Esophagus muscularis mucosa (tissue), 4 donors: ENCODE data around the gene FRMD4A. TPM values are rescaled to one million over a fixed set of nuclear protein-coding genes. Genes with fewer than 3 reads are reported as not detected.
A peak's percentile ranks its signal among the peaks of the same experiment; 100 is the strongest.

ENCODE experiments used
- DNase-seq: peaks from one replicate; pipeline ENCODE4 v3.0.0-alpha.2; 2017; ENCODE audit errors: extremely low spot score
- H3K27ac ChIP-seq, 4 donors: fragments of 200-600 bp; sonication (generic); replicated peaks in 1 of 4; 1 replicate in 3 of 4; 2 replicates in 1 of 4; pipeline ENCODE4 v1.5.1; 2016 to 2019; ENCODE audit warnings: mild to moderate bottlenecking in 1 of 4
- H3K27me3 ChIP-seq, 4 donors: fragments of 200-600 bp; sonication (generic); one replicate each; pipeline versions ENCODE4 v1.5.1 to v1.6.0; 2016 to 2019
- H3K36me3 ChIP-seq, 4 donors: fragments of 200-600 bp; sonication (generic); one replicate each; pipeline ENCODE4 v1.5.1; 2016 to 2019
- H3K4me1 ChIP-seq, 4 donors: fragments of 200-600 bp; sonication (generic); one replicate each; pipeline ENCODE4 v1.5.1; 2016 to 2019
- H3K4me3 ChIP-seq, 4 donors: fragments of 200-600 bp; sonication (generic); 1 replicate in 2 of 4; 2 replicates in 2 of 4; pipeline ENCODE4 v1.5.1; 2016 to 2019; ENCODE audit warnings: mild to moderate bottlenecking in 4 of 4, moderate library complexity in 1 of 4
- H3K9me3 ChIP-seq, 4 donors: fragments of 200-600 bp; sonication (generic); 1 replicate in 3 of 4; 2 replicates in 1 of 4; pipeline ENCODE4 v1.5.1; 2016 to 2019
- EP300 ChIP-seq: sonication (generic); formaldehyde crosslinking; IDR thresholded peaks from one replicate; pipeline ENCODE4 v1.6.1; 2017; ENCODE audit warnings: antibody characterized with exemption
- POLR2A ChIP-seq: fragments of 450-650 bp; IDR thresholded peaks from one replicate; pipeline ENCODE4 v1.6.1; 2017; ENCODE audit warnings: antibody characterized with exemption, moderate library complexity, mild to moderate bottlenecking, low read depth
- POLR2AphosphoS5 ChIP-seq, 2 donors: sonication (generic); formaldehyde crosslinking; IDR thresholded peaks; one replicate each; pipeline ENCODE4 v1.6.1; 2017; ENCODE audit warnings: antibody characterized with exemption in 2 of 2
- WGBS: methylation state at CpG from one replicate; pipeline ENCODE4 v1.1.5; 2018; 5-methylcytosine and 5-hydroxymethylcytosine counted together
- intact Hi-C: fragments of 100-400 bp; cut with DNase I; formaldehyde crosslinking; loops from one replicate; pipeline ENCODE4 v1.15.1; 2023
- total RNA-seq, 4 donors: library from RNA; depleted of rRNA; stranded (reverse); fragments of >200 nt; gene quantifications; one replicate each; pipeline versions ENCODE4 v1.1.0 to v1.2.1, GENCODE V29; 2016
- TF ChIP-seq, protein P1 (sequence below), 3 experiments: fragments of 200-600 bp in 2 of 3; fragments of 450-650 bp in 1 of 3; sonication (generic) in 2 of 3; IDR thresholded peaks; one replicate each; pipeline ENCODE4 v1.5.1; 2017 to 2019; ENCODE audit warnings: antibody characterized with exemption in 3 of 3, mild to moderate bottlenecking in 2 of 3, moderate library complexity in 1 of 3

FRMD4A gene
- total RNA-seq, 4 donors from 2014 or later, result 17.0 to 28.8 (median 21.8) TPM

DNA sequence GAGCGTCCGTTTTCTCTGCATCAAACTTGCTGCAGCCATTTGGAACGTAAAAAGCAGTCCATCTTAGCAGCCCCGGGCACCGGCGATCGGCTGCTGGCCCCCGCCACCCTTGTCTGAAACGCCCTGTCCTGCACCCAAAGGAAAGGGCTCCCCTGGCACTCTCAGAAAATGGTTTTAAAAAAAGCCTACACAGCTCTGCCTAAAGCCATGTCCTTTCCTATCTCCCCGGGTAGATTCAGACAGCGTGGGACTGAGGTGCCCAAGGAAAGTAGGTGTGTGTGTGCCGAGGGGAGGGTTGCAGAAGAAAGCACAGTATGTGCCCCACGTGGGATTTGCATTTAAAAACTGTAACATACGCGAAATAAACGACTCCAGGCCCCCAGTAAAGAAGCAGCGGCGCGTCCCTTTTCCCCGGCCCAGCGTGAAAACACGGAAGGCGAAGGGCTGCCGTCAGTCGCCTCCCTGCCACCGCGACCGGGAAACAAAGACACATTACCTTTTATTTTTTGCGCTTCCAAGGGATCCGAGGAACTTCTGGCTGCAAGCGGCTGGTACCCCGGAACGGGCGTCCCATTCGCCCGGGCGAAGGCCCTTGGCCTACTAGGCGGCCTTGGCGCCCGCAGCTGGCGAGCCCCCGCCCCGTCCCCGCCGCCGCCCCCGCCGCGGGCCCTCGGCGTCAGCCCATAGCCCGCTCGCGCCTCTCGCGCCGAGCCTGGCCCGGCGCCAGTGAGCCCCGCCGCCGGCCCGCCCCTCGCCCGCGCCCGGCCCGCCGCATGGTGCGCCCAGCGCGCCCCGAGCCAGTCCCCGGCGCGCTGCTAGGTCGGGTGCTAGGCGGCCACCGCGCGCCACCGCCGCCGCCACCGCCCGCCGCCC, 439.4 kb downstream of the FRMD4A start:
- Histone ChIP-seq H3K4me1 (peaks cover 23 to 47% (median 39%) of the 10 kb centered on the region in 4 donors), H3K36me3 (no peaks in the 10 kb centered on the region), H3K27ac (peak overlapping the region; percentile 61 to 77 (median 70)), H3K9me3 (no peaks in the 10 kb centered on the region), H3K27me3 (no peaks in the 10 kb centered on the region), H3K4me3 (peak overlapping the region; percentile 57 to 66 (median 64))
- intact Hi-C loops, result loop anchor here (5.0 kb wide), 1 partner anchor 54 kb away; no protein-coding TSS in a partner anchor
- WGBS, result 4% methylated on average over 35 of the region's 87 CpGs
- DNase-seq, result no peak
- TF ChIP-seq, protein P1, sequence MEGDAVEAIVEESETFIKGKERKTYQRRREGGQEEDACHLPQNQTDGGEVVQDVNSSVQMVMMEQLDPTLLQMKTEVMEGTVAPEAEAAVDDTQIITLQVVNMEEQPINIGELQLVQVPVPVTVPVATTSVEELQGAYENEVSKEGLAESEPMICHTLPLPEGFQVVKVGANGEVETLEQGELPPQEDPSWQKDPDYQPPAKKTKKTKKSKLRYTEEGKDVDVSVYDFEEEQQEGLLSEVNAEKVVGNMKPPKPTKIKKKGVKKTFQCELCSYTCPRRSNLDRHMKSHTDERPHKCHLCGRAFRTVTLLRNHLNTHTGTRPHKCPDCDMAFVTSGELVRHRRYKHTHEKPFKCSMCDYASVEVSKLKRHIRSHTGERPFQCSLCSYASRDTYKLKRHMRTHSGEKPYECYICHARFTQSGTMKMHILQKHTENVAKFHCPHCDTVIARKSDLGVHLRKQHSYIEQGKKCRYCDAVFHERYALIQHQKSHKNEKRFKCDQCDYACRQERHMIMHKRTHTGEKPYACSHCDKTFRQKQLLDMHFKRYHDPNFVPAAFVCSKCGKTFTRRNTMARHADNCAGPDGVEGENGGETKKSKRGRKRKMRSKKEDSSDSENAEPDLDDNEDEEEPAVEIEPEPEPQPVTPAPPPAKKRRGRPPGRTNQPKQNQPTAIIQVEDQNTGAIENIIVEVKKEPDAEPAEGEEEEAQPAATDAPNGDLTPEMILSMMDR (IDR thresholded peaks at IDR 0.05), result no peak
- TF ChIP-seq POLR2A (no peak), POLR2AphosphoS5 (IDR thresholded peaks at IDR 0.05) (no peak), EP300 (no peak)

DNA sequence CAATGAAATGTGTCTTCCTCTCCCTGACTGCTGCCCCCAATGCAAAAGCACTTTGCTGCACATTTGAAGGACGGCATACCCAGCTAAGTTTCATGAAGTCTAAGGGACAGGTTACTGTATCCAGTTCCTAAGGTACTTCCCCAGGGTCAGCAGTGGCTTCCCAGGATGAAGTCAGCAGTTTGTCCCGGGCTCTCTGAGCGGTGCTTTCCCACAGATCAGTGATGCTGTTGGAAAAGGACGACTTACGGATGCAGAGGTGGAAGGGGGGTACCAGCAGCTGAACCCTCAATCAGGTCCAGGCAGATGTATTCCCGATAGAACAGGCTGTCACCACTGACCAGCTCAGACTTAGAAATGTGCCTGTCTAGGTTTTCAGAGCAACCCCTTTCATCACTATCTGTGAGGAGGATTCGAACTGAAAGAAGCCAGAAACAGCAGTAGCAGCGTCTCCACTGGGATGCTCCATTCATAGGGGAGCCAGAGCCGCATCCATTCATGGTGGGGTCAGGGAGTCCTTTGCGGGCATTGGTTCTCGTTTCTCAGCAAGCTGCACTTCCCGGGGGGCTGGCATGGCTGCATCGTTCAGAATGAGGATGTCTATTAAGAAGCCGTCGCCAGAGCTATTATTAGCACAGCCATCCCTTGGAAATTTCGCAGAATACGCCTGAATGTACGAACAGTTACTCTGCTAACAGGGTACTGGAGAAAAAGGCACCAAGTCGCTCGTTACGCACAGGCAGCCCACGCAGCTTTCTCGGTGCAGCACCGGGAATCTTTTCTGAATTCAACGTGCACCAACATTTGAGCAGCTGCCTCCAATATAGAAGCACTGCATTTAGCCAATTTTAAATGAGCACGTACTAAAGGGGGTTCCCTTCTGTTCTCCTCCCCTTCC, 440.2 kb downstream of the FRMD4A start:
- intact Hi-C loops, result loop anchor here (5.0 kb wide), 1 partner anchor 53 kb away; no protein-coding TSS in a partner anchor
- H3K27ac ChIP-seq, result peak overlapping the region; percentile 61 to 77 (median 70)
- H3K9me3 ChIP-seq, result no peaks in the 10 kb centered on the region
- 12% methylated on average over 19 of the region's 26 CpGs for WGBS
- DNase-seq, result no peak
- H3K27me3 ChIP-seq, result no peaks in the 10 kb centered on the region
- H3K36me3 ChIP-seq, result no peaks in the 10 kb centered on the region
- H3K4me1 ChIP-seq, result peaks cover 23 to 47% (median 39%) of the 10 kb centered on the region in 4 donors
- TF ChIP-seq EP300 (no peak), POLR2A (no peak), POLR2AphosphoS5 (IDR thresholded peaks at IDR 0.05) (no peak)
- TF ChIP-seq, protein P1 (IDR thresholded peaks at IDR 0.05), result no peak
- peak overlapping the region; percentile 57 to 66 (median 64) for H3K4me3 ChIP-seq

DNA sequence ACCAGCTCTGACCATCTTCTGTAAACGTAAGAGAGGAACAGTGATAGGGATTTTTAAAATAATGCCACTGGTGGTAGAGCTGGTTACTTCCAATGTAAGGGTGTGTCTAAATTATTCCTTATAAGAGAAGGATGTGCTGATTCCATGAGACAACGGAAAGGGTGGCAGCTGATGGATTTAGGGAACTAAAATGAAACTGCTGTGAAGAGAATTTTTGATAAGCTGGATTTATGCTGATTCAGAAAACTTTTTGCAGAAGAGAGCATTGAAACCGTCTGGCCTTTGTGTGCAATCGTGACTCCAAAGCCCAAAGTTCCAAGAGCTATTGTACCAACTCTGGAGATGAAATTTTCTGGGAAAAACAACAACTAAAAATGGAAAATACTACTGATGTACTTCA, 443.0 kb downstream of the FRMD4A start:
- H3K27ac ChIP-seq, result no peak overlapping the region
- no peaks in the 10 kb centered on the region for H3K27me3 ChIP-seq
- 75% methylated on average over 4 of the region's 4 CpGs for WGBS
- TF ChIP-seq EP300 (no peak), POLR2A (no peak), POLR2AphosphoS5 (IDR thresholded peaks at IDR 0.05) (no peak)
- TF ChIP-seq, protein P1 (IDR thresholded peaks at IDR 0.05), result no peak
- no peak for DNase-seq
- peaks cover 28 to 65% (median 59%) of the 10 kb centered on the region in 4 donors for H3K4me1 ChIP-seq
- H3K4me3 ChIP-seq, result no peak overlapping the region
- no peaks in the 10 kb centered on the region for H3K9me3 ChIP-seq
- no peaks in the 10 kb centered on the region for H3K36me3 ChIP-seq
- intact Hi-C loops, result no loop called here

DNA sequence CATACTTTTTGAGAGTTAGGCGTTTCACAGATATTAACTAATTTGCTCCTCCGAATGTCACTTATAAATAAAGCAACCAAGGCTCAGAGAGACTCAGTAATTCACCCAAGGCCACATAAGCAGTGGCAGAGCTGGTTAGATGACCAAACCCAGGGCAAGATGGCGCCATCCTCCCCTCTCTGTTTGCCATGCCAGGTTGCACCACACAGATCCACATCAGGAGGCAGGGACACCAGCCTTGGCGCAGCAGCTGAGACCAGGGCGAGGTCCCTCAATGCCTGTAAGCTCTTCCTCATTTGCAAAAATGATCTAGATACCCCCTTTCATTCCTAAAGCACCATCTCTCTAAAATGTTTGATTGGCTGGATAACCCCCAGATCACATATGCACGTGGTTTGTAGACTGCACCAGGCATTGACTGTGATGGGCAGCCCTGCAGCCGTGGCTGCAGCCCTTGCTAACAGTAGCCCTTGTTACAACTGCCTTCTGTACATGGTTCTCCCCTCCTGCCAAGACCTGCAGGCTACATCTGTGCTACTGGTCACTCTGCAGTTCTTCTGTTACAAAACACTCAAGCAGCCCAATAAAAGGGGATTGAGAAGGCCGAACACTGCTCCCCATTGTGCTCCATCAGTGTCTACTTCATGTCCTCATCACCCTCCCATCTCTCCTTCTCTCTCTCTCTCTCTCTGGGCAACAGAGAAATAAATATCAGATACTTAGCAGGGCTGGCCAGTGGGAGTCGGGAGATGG, 445.3 kb downstream of the FRMD4A start:
- no peaks in the 10 kb centered on the region for H3K27me3 ChIP-seq
- no peak overlapping the region for H3K4me3 ChIP-seq
- intact Hi-C loops, result no loop called here
- no peaks in the 10 kb centered on the region for H3K36me3 ChIP-seq
- H3K4me1 ChIP-seq, result peaks cover 30 to 66% (median 57%) of the 10 kb centered on the region in 4 donors
- DNase-seq, result no peak
- WGBS, result 89% methylated on average over 9 of the region's 9 CpGs
- H3K27ac ChIP-seq, result peak overlapping the region in 1 of 4 donors; percentile 18
- TF ChIP-seq POLR2AphosphoS5 (IDR thresholded peaks at IDR 0.05) (no peak), EP300 (no peak), POLR2A (no peak)
- TF ChIP-seq, protein P1 (IDR thresholded peaks at IDR 0.05), result no peak
- H3K9me3 ChIP-seq, result no peaks in the 10 kb centered on the region
